PFSK-1 (cell line): Measurements from ENCODE around the gene KRT4. TPM values are rescaled to one million over a fixed set of nuclear protein-coding genes. Genes with fewer than 3 reads are reported as not detected.

Experiments
- FOXP2 ChIP-seq: optimal IDR thresholded peaks from 2 replicates; pipeline ENCODE3; 2011; ENCODE audit warnings: borderline replicate concordance, control low read depth, inconsistent platforms; ENCODE audit not compliant: insufficient read depth; ENCODE audit errors: extremely low read length, extremely low read depth
- POLR2AphosphoS5 ChIP-seq: IDR thresholded peaks from 2 replicates; pipeline ENCODE4 v1.6.1; 2012; ENCODE audit warnings: low read depth, mild to moderate bottlenecking, control low read depth, low read length, moderate library complexity
- SIN3A ChIP-seq: IDR thresholded peaks from 2 replicates; pipeline ENCODE4 v1.6.1; 2012; ENCODE audit warnings: mild to moderate bottlenecking, low read length, moderate library complexity, borderline replicate concordance; ENCODE audit not compliant: insufficient read depth
- TAF1 ChIP-seq: IDR thresholded peaks from 2 replicates; pipeline ENCODE4 v1.6.1; 2012; ENCODE audit warnings: low read length, control low read depth, borderline replicate concordance; ENCODE audit not compliant: insufficient read depth
- polyA plus RNA-seq: library from polyadenylated mRNA; unstranded; fragments of >200 nt; gene quantifications from one replicate; pipeline ENCODE4 v1.2.1, GENCODE V29; 2012; ENCODE audit warnings: low read depth, missing spikeins; ENCODE audit not compliant: insufficient read length
- TF ChIP-seq, protein P1 (sequence below), 2 experiments: IDR thresholded peaks; 2 replicates each; pipeline versions ENCODE4 v1.6.1 to v1.8.0; 2011 to 2012; ENCODE audit warnings: low read depth in 2 of 2, low read length in 2 of 2, control low read depth in 1 of 2, inconsistent platforms in 1 of 2, mild to moderate bottlenecking in 1 of 2, moderate library complexity in 1 of 2; ENCODE audit not compliant: insufficient read depth in 1 of 2

Gene KRT4
- polyA plus RNA-seq, result not detected

DNA sequence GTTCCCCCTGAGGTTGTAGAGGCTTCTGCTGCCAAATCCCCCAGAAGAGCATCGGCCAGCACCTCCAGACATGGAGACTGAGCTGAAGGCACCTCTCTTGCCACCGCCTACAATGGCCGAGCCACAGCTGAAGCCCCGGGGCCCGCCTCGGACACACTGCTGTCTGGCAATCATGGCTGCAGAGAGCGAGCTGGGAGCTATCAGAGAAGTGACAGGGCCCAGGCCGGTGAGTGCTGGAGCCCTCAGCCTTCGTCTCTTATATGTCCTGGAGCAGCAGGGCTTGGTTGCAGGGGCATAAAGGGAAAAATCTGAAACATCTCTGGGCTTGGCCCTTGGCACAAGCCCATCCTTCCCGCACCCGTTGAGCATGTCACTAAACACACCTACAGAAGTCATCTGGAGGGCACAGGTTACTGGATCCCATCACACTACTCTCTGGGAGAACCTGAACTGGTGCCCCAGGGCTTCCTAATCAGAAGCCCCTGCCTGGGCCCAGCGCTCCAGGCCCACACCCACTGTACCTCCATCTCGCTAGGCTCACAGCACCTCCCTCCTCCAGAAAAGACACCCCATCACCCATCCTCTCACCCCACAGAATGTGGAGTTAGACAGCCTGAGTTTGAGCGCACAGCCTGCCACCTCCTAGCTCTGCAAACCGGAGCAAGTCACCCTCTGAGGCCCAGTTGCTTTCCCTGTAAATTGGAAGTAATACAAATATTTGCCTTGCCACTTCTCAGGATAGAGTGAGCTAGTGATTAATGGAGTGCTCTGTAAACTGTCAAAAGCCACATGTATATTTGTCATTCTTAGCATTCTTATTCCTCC lies at the start of gene KRT4:
Gene KRT4 (minus strand): TSS at position 232 of the 825 bp plus-strand sequence. CDS start 58 bp downstream, at position 174.
- TF ChIP-seq TAF1, result no peak
- no peak for TF ChIP-seq POLR2AphosphoS5
- TF ChIP-seq FOXP2, result no peak

DNA sequence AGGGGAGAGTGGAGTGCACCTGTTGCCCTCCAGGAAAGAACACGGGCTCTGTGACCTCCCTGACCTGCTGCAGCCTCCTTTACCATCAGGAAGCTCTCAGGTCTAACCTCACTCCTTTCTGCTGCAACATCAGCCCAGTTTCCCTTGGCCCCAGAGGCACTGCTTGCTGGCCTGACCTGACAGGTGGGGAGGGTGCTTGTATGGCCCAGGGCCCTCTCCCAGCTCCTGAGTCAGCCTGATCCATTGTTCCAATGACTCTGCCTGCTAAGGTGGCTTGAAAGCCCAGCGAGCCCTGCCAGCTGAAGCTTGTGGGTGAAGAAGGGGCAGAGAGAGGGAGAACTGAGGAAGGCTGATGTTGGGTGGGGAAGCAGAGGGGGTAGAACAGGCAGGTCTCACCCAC lies 48.1 kb upstream of the KRT4 start:
- TF ChIP-seq SIN3A, result no peak
- TF ChIP-seq FOXP2, result no peak
- no peak for TF ChIP-seq TAF1
- TF ChIP-seq, protein P1, sequence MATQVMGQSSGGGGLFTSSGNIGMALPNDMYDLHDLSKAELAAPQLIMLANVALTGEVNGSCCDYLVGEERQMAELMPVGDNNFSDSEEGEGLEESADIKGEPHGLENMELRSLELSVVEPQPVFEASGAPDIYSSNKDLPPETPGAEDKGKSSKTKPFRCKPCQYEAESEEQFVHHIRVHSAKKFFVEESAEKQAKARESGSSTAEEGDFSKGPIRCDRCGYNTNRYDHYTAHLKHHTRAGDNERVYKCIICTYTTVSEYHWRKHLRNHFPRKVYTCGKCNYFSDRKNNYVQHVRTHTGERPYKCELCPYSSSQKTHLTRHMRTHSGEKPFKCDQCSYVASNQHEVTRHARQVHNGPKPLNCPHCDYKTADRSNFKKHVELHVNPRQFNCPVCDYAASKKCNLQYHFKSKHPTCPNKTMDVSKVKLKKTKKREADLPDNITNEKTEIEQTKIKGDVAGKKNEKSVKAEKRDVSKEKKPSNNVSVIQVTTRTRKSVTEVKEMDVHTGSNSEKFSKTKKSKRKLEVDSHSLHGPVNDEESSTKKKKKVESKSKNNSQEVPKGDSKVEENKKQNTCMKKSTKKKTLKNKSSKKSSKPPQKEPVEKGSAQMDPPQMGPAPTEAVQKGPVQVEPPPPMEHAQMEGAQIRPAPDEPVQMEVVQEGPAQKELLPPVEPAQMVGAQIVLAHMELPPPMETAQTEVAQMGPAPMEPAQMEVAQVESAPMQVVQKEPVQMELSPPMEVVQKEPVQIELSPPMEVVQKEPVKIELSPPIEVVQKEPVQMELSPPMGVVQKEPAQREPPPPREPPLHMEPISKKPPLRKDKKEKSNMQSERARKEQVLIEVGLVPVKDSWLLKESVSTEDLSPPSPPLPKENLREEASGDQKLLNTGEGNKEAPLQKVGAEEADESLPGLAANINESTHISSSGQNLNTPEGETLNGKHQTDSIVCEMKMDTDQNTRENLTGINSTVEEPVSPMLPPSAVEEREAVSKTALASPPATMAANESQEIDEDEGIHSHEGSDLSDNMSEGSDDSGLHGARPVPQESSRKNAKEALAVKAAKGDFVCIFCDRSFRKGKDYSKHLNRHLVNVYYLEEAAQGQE (IDR thresholded peaks at IDR 0.05; ENCODE audit: insufficient read depth in 1 of 2, low read depth in 2 of 2, low read length in 2 of 2), result no peak
- TF ChIP-seq POLR2AphosphoS5, result no peak

DNA sequence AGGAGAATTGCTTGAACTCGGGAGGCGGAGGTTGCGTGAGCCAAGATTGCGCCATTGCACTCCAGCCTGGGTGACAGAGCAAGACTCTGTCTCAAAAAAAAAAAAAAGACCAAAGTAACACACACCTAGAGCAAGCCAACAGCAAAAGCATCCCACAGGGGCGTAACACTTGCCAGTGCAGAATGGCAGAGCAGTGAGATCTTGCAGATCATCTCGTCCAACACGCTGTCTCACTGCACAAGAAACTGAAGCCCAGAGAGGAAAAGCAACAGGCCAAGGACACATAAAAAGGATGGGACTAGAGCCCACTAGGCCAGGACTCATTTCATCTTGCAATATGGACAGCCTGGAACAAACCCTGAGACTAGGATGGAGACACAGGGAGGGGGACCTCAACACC lies 47.6 kb upstream of the KRT4 start:
- TF ChIP-seq SIN3A (no peak), FOXP2 (no peak), TAF1 (no peak), POLR2AphosphoS5 (no peak)
- TF ChIP-seq, protein P1 (IDR thresholded peaks at IDR 0.05; ENCODE audit: insufficient read depth in 1 of 2, low read depth in 2 of 2, low read length in 2 of 2), result no peak

DNA sequence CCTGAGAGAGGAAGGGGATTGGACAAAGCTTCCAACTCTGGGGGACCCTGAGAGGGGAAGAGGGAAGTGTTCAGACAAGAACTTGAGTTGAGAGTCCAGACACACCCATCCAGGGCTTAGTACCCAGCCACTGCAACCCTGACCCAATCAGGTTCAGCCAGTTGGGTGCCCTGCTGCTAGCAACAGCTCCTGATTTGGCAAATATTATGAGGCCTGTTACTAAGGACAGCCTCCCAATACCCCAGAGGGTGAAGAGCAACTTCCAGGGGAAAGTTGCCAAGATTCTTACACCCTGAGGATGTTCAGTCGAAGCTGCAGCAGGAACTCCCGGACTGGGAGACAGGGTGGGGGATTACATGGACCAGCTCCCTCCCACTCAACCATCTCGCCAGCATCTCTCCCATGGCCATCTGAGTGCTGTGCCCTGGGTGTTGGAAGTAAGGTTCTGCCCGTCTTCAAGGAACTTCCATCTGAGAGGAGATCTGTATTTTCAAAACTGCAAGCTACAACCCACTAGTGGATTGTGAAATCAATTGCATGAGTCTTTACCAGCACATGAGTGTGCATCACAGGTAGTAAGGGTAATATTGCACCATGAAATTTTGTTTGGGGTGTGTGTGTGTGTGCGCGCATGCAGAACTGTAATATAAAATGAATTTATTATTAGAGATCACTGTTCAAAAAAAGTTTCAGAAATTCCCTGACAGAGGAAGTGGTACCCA lies 46.3 kb upstream of the KRT4 start:
- TF ChIP-seq SIN3A, result no peak
- TF ChIP-seq FOXP2, result no peak
- TF ChIP-seq, protein P1 (IDR thresholded peaks at IDR 0.05; ENCODE audit: insufficient read depth in 1 of 2, low read depth in 2 of 2, low read length in 2 of 2), result no peak
- TF ChIP-seq TAF1, result no peak
- no peak for TF ChIP-seq POLR2AphosphoS5

DNA sequence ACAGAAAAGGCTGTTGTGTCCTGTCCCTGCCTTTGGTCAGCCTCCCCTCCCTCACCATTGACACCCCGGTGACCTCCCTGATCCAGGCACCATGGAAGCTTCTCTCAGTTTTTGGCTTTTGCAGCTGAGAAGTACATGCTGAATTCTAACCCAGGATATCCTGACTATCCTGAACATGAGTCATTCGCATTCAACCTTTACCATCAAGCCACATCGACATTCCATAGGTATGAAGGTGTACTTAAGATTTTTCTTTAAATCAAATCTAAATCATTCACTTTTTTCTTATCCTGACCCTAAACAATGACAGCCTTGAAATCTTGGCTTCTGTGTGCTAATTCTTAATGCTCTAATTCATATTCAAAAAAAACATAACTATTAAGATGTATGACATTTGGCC lies 43.6 kb upstream of the KRT4 start:
- TF ChIP-seq FOXP2 (no peak), TAF1 (no peak), POLR2AphosphoS5 (no peak)

DNA sequence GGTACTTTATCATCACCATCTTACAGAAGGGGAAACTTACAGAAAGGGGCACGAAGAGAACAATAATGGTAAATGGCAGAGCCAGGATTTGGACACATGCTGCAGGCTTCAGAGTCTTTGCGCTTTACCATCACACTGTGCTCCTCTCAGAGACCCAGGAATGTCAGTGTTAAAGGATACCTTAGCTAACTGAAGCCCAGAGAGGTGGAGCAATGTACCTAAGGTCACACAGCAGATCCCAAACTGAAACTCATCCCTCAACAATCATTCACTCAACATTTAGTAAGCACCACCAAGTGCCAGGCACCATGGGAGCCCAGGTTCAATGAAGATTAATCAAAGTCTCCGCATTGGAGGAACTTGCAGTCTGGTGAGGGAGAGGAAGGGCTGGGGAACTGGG lies 42.9 kb upstream of the KRT4 start:
- TF ChIP-seq TAF1, result no peak
- no peak for TF ChIP-seq POLR2AphosphoS5
- TF ChIP-seq FOXP2, result no peak
- TF ChIP-seq SIN3A, result no peak
